H9 (cell line): ENCODE results near the gene BRS3. TPM values are rescaled to one million over a fixed set of nuclear protein-coding genes. Genes with fewer than 3 reads are reported as not detected.

Experiments
- DNase-seq: peaks from one replicate; pipeline ENCODE4 v3.0.0-alpha.2; 2017
- H2AFZ ChIP-seq: one replicate; pipeline ENCODE4 v1.6.1; 2013; ENCODE audit warnings: mild to moderate bottlenecking, low read length, control low read depth, moderate library complexity
- H2AK5ac ChIP-seq: 2 replicates; pipeline ENCODE4 v1.6.1; 2013; ENCODE audit warnings: low read length, control low read depth, mixed read lengths; ENCODE audit not compliant: insufficient read length
- H2BK120ac ChIP-seq: one replicate; pipeline ENCODE4 v1.6.1; 2013; ENCODE audit warnings: low read depth, mild to moderate bottlenecking, low read length, control low read depth, inconsistent platforms; ENCODE audit not compliant: poor library complexity, severe bottlenecking
- H2BK12ac ChIP-seq: 2 replicates; pipeline ENCODE4 v1.6.1; 2013; ENCODE audit warnings: low read length, control low read depth, mixed read lengths, low read depth; ENCODE audit not compliant: insufficient read length
- H2BK15ac ChIP-seq: 2 replicates; pipeline ENCODE4 v1.6.1; 2013; ENCODE audit warnings: low read depth, low read length, control low read depth
- H2BK20ac ChIP-seq: one replicate; pipeline ENCODE4 v1.6.1; 2013; ENCODE audit warnings: low read depth, mild to moderate bottlenecking, low read length, control low read depth, inconsistent platforms; ENCODE audit not compliant: poor library complexity, severe bottlenecking
- H2BK5ac ChIP-seq: 2 replicates; pipeline ENCODE4 v1.6.1; 2013; ENCODE audit warnings: low read length, control low read depth, mixed read lengths; ENCODE audit not compliant: insufficient read length
- H3K14ac ChIP-seq: 2 replicates; pipeline ENCODE4 v1.6.1; 2013; ENCODE audit warnings: low read length, control low read depth; ENCODE audit not compliant: insufficient read depth
- H3K18ac ChIP-seq: 2 replicates; pipeline ENCODE4 v1.6.1; 2013; ENCODE audit warnings: low read depth, mild to moderate bottlenecking, mixed read lengths, low read length, control low read depth; ENCODE audit not compliant: insufficient read length
- H3K23ac ChIP-seq: 2 replicates; pipeline ENCODE4 v1.6.1; 2013; ENCODE audit warnings: low read length, control low read depth, mixed read lengths, low read depth; ENCODE audit not compliant: insufficient read length
- H3K23me2 ChIP-seq: 2 replicates; pipeline ENCODE4 v1.6.1; 2013; ENCODE audit warnings: low read depth, mild to moderate bottlenecking, mixed read lengths, low read length, control low read depth; ENCODE audit not compliant: insufficient read length, poor library complexity, severe bottlenecking
- H3K27ac ChIP-seq: 2 replicates; pipeline ENCODE4 v1.5.1; 2013; ENCODE audit warnings: low read length, control low read depth, mixed read lengths, low read depth; ENCODE audit not compliant: insufficient read length
- H3K27me3 ChIP-seq: 2 replicates; pipeline ENCODE4 v1.6.1; 2013; ENCODE audit warnings: low read length, control low read depth, inconsistent platforms; ENCODE audit not compliant: insufficient read depth
- H3K4ac ChIP-seq: 2 replicates; pipeline ENCODE4 v1.6.1; 2013; ENCODE audit warnings: low read depth, mild to moderate bottlenecking, control low read depth, inconsistent platforms, low read length, moderate library complexity
- H3K4me1 ChIP-seq: 2 replicates; pipeline ENCODE4 v1.6.1; 2013; ENCODE audit warnings: low read length, control low read depth, inconsistent platforms; ENCODE audit not compliant: insufficient read depth
- H3K4me2 ChIP-seq: 2 replicates; pipeline ENCODE4 v1.6.1; 2013; ENCODE audit warnings: low read length, control low read depth, mixed read lengths; ENCODE audit not compliant: insufficient read length, insufficient read depth
- H3K56ac ChIP-seq: 2 replicates; pipeline ENCODE4 v1.6.1; 2013; ENCODE audit warnings: low read depth, mild to moderate bottlenecking, mixed read lengths, low read length, control low read depth; ENCODE audit not compliant: insufficient read length
- H3K79me1 ChIP-seq: 2 replicates; pipeline ENCODE4 v1.6.1; 2013; ENCODE audit warnings: low read depth, mild to moderate bottlenecking, moderate library complexity, low read length, control low read depth, inconsistent platforms; ENCODE audit not compliant: insufficient read depth, poor library complexity, severe bottlenecking
- H3K79me2 ChIP-seq: 2 replicates; pipeline ENCODE4 v1.6.1; 2013; ENCODE audit warnings: low read length, control low read depth, inconsistent platforms; ENCODE audit not compliant: insufficient read depth
- H3K9ac ChIP-seq: 2 replicates; pipeline ENCODE4 v1.6.1; 2013; ENCODE audit warnings: low read length, control low read depth, mixed read lengths; ENCODE audit not compliant: insufficient read length; ENCODE audit errors: extremely low read depth
- H3K9me3 ChIP-seq: one replicate; pipeline ENCODE4 v1.6.1; 2013; ENCODE audit warnings: low read depth, low read length, inconsistent platforms; ENCODE audit not compliant: control insufficient read depth
- H3T11ph ChIP-seq: one replicate; pipeline ENCODE4 v1.6.1; 2013; ENCODE audit warnings: mild to moderate bottlenecking, low read length, control low read depth, inconsistent platforms
- H4K20me1 ChIP-seq: one replicate; pipeline ENCODE4 v1.6.1; 2013; ENCODE audit not compliant: control insufficient read depth, insufficient read length, insufficient read depth
- H4K5ac ChIP-seq: 2 replicates; pipeline ENCODE4 v1.6.1; 2013; ENCODE audit warnings: low read depth, mild to moderate bottlenecking, mixed read lengths, low read length, control low read depth; ENCODE audit not compliant: insufficient read length
- H4K8ac ChIP-seq: replicated peaks from 2 replicates; pipeline ENCODE4 v1.6.1; 2013; ENCODE audit warnings: low read length, control low read depth, mixed read lengths, low read depth; ENCODE audit not compliant: insufficient read length
- H4K91ac ChIP-seq: 2 replicates; pipeline ENCODE4 v1.6.1; 2013; ENCODE audit warnings: low read depth, mild to moderate bottlenecking, moderate library complexity, mixed read lengths, low read length, control low read depth; ENCODE audit not compliant: insufficient read length
- H3K27ac Mint-ChIP-seq, 3 experiments: 2 replicates in 2 of 3; 3 replicates in 1 of 3; pipeline ENCODE4 v1.8.0; 2020 to 2021; ENCODE audit warnings: mixed read lengths in 3 of 3, mild to moderate bottlenecking in 1 of 3, moderate library complexity in 1 of 3
- H3K27me3 Mint-ChIP-seq: 2 replicates; pipeline ENCODE4 v1.8.0; 2021; ENCODE audit warnings: low read depth, mild to moderate bottlenecking, moderate library complexity, mixed read lengths
- H3K36me3 Mint-ChIP-seq, 3 experiments: 2 replicates in 2 of 3; 3 replicates in 1 of 3; pipeline ENCODE4 v1.8.0; 2020 to 2021; ENCODE audit warnings: low read depth in 3 of 3, mixed read lengths in 3 of 3; ENCODE audit not compliant: insufficient read depth in 1 of 3
- H3K4me1 Mint-ChIP-seq, 2 experiments: 2 replicates each; pipeline ENCODE4 v1.8.0; 2020; ENCODE audit warnings: mixed read lengths in 2 of 2
- H3K4me3 Mint-ChIP-seq, 2 experiments: 2 replicates in 1 of 2; 3 replicates in 1 of 2; pipeline ENCODE4 v1.8.0; 2020 to 2021; ENCODE audit warnings: mild to moderate bottlenecking in 2 of 2, mixed read lengths in 2 of 2, moderate library complexity in 1 of 2
- H3K9me3 Mint-ChIP-seq, 2 experiments: 2 replicates in 1 of 2; 3 replicates in 1 of 2; pipeline ENCODE4 v1.8.0; 2020; ENCODE audit warnings: mild to moderate bottlenecking in 2 of 2, mixed read lengths in 2 of 2, moderate library complexity in 1 of 2
- WGBS: extraction: QIAGEN DNeasy Blood & Tissue Kit; methylation state at CpG from one replicate; pipeline ENCODE4 v1.1.7; 2013; ENCODE audit warnings: missing lambda C conversion rate, low lambda C conversion rate, mixed read lengths; ENCODE audit not compliant: insufficient read length; ENCODE audit errors: extremely low coverage; 5-methylcytosine and 5-hydroxymethylcytosine counted together
- total RNA-seq: library from RNA; stranded (reverse); gene quantifications from 2 replicates; pipeline ENCODE4 v1.2.1, GENCODE V29; 2021
- TF ChIP-seq, protein P1 (sequence below): fragments of 200-600 bp; sonication (generic); conservative IDR thresholded peaks from 3 replicates; pipeline ENCODE4 v1.8.0; 2021; ENCODE audit warnings: antibody characterized with exemption, mild to moderate bottlenecking

BRS3 gene
- total RNA-seq, 1 experiment from 2014 or later: not detected

DNA sequence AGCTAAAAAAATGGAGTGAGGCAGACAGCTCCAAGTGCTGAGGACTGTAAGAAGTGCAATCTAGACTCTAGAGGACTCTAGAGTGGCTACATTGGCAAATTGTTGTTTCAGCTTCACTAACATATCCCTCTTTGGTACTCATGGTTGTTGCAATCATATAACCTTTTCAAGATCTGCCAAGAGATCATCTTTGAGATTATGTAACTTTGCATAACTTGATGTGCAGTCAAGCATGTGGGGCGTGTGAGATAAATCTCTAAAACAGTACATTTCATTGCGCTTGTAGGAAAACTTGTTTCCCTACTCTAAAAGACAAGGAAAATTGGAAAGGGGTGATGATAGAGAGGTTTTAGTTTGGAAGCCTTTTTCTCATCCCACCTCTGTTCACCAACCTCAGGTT is 11.2 kb upstream of the BRS3 start:
- Histone ChIP-seq H2AFZ (no peak overlapping the region), H2BK15ac (no peak overlapping the region), H3K79me1 (no peaks in the 10 kb centered on the region), H3K23ac (no peak overlapping the region), H4K20me1 (no peaks in the 10 kb centered on the region), H3K27ac (no peak overlapping the region), H3K9ac (no peak overlapping the region), H3K14ac (no peak overlapping the region), H2BK20ac (no peak overlapping the region), H3K9me3 (peaks cover 66% of the 10 kb centered on the region), H3K56ac (no peak overlapping the region), H3K79me2 (no peaks in the 10 kb centered on the region), H4K8ac (no peak overlapping the region), H3K4ac (no peak overlapping the region), H4K91ac (no peak overlapping the region), H2AK5ac (no peak overlapping the region), H3K18ac (no peak overlapping the region), H3K23me2 (no peaks in the 10 kb centered on the region), H4K5ac (no peak overlapping the region), H3K4me2 (no peak overlapping the region), H3K27me3 (no peaks in the 10 kb centered on the region), H3T11ph (no peak overlapping the region), H2BK12ac (no peak overlapping the region), H2BK5ac (no peak overlapping the region), H2BK120ac (no peak overlapping the region), H3K4me1 (no peaks in the 10 kb centered on the region)
- Mint-ChIP-seq H3K9me3 (peaks cover 62 to 72% of the 10 kb centered on the region in 2 experiments), H3K27ac (no peak overlapping the region), H3K36me3 (peaks cover 0 to 5% (median 0%) of the 10 kb centered on the region in 3 experiments; a peak in 2 of 7 replicates), H3K4me3 (no peak overlapping the region), H3K4me1 (no peaks in the 10 kb centered on the region), H3K27me3 (peaks cover 4% of the 10 kb centered on the region)
- no peak for DNase-seq
- no CpG with 5 or more reads among the region's 2 CpGs for WGBS
- TF ChIP-seq, protein P1, sequence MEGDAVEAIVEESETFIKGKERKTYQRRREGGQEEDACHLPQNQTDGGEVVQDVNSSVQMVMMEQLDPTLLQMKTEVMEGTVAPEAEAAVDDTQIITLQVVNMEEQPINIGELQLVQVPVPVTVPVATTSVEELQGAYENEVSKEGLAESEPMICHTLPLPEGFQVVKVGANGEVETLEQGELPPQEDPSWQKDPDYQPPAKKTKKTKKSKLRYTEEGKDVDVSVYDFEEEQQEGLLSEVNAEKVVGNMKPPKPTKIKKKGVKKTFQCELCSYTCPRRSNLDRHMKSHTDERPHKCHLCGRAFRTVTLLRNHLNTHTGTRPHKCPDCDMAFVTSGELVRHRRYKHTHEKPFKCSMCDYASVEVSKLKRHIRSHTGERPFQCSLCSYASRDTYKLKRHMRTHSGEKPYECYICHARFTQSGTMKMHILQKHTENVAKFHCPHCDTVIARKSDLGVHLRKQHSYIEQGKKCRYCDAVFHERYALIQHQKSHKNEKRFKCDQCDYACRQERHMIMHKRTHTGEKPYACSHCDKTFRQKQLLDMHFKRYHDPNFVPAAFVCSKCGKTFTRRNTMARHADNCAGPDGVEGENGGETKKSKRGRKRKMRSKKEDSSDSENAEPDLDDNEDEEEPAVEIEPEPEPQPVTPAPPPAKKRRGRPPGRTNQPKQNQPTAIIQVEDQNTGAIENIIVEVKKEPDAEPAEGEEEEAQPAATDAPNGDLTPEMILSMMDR: no peak
